ENCODE results near the gene C10orf120. TPM values are rescaled to one million over a fixed set of nuclear protein-coding genes. Genes with fewer than 3 reads are reported as not detected.

Gene C10orf120
- total RNA-seq, 1 experiment from 2014 or later, result not detected

GRCh38 chr10:122674781-122675180, 24.9 kb downstream of the C10orf120 start:
- H3K9me2 ChIP-seq (replicated peaks; ENCODE audit: insufficient read depth, low read length), result no peaks in the 10 kb centered on the region
- no peaks in the 10 kb centered on the region for H3K27me3 ChIP-seq (ENCODE audit: low read length)
- H3K4me1 ChIP-seq (ENCODE audit: low read length), result no peaks in the 10 kb centered on the region
- no peaks in the 10 kb centered on the region for H3K9me3 ChIP-seq (ENCODE audit: low read length)
- no peaks in the 10 kb centered on the region for H4K20me1 ChIP-seq (ENCODE audit: insufficient read depth, low read depth, low read length)
- H2AFZ ChIP-seq (ENCODE audit: low read length), result no peak overlapping the region
- no peak overlapping the region for H3K4me2 ChIP-seq (ENCODE audit: low read depth, low read length, poor library complexity, severe bottlenecking)
- no peaks in the 10 kb centered on the region for H3K36me3 ChIP-seq (ENCODE audit: insufficient read depth, low read length)
- H3K4me3 ChIP-seq (ENCODE audit: low read length), result no peak overlapping the region
- H3K79me2 ChIP-seq (ENCODE audit: low read length), result no peaks in the 10 kb centered on the region
- H3K9ac ChIP-seq (ENCODE audit: low read length), result no peak overlapping the region
- DNase-seq, result no peak
- H3K27ac ChIP-seq (ENCODE audit: low read length), result no peak overlapping the region

- Histone ChIP-seq H3K9me2 (replicated peaks; ENCODE audit: insufficient read depth, low read length) (no peaks in the 10 kb centered on the region), H3K9ac (ENCODE audit: low read length) (no peak overlapping the region), H3K27me3 (ENCODE audit: low read length) (no peaks in the 10 kb centered on the region), H3K9me3 (ENCODE audit: low read length) (no peaks in the 10 kb centered on the region), H3K4me1 (ENCODE audit: low read length) (no peaks in the 10 kb centered on the region), H3K4me3 (ENCODE audit: low read length) (no peak overlapping the region), H3K36me3 (ENCODE audit: insufficient read depth, low read length) (no peaks in the 10 kb centered on the region), H2AFZ (ENCODE audit: low read length) (no peak overlapping the region), H4K20me1 (ENCODE audit: insufficient read depth, low read depth, low read length) (no peaks in the 10 kb centered on the region), H3K79me2 (ENCODE audit: low read length) (no peaks in the 10 kb centered on the region), H3K4me2 (ENCODE audit: low read depth, low read length, poor library complexity, severe bottlenecking) (no peak overlapping the region), H3K27ac (ENCODE audit: low read length) (no peak overlapping the region)
- no peak for DNase-seq
These were observed 25.9 kb downstream of the C10orf120 start for GRCh38 chr10:122673731-122674130.

GRCh38 chr10:122673269-122673668, 26.4 kb downstream of the C10orf120 start:
- Histone ChIP-seq H3K9ac (ENCODE audit: low read length) (no peak overlapping the region), H3K79me2 (ENCODE audit: low read length) (no peaks in the 10 kb centered on the region), H3K9me3 (ENCODE audit: low read length) (no peaks in the 10 kb centered on the region), H3K27ac (ENCODE audit: low read length) (no peak overlapping the region), H3K4me1 (ENCODE audit: low read length) (no peaks in the 10 kb centered on the region), H3K9me2 (replicated peaks; ENCODE audit: insufficient read depth, low read length) (no peaks in the 10 kb centered on the region), H3K4me2 (ENCODE audit: low read depth, low read length, poor library complexity, severe bottlenecking) (no peak overlapping the region), H4K20me1 (ENCODE audit: insufficient read depth, low read depth, low read length) (no peaks in the 10 kb centered on the region), H2AFZ (ENCODE audit: low read length) (no peak overlapping the region), H3K36me3 (ENCODE audit: insufficient read depth, low read length) (no peaks in the 10 kb centered on the region), H3K27me3 (ENCODE audit: low read length) (no peaks in the 10 kb centered on the region), H3K4me3 (ENCODE audit: low read length) (no peak overlapping the region)
- DNase-seq, result no peak

- Histone ChIP-seq H3K36me3 (ENCODE audit: insufficient read depth, low read length) (no peaks in the 10 kb centered on the region), H2AFZ (ENCODE audit: low read length) (no peak overlapping the region), H3K27me3 (ENCODE audit: low read length) (no peaks in the 10 kb centered on the region), H4K20me1 (ENCODE audit: insufficient read depth, low read depth, low read length) (no peaks in the 10 kb centered on the region), H3K4me2 (ENCODE audit: low read depth, low read length, poor library complexity, severe bottlenecking) (no peak overlapping the region), H3K79me2 (ENCODE audit: low read length) (no peaks in the 10 kb centered on the region), H3K9ac (ENCODE audit: low read length) (no peak overlapping the region), H3K9me3 (ENCODE audit: low read length) (no peaks in the 10 kb centered on the region), H3K4me1 (ENCODE audit: low read length) (no peaks in the 10 kb centered on the region), H3K4me3 (ENCODE audit: low read length) (no peak overlapping the region), H3K27ac (ENCODE audit: low read length) (no peak overlapping the region), H3K9me2 (replicated peaks; ENCODE audit: insufficient read depth, low read length) (no peaks in the 10 kb centered on the region)
- DNase-seq, result no peak
These were observed 27.0 kb downstream of the C10orf120 start for GRCh38 chr10:122672655-122673054.

- no peak for DNase-seq
These were observed 28.3 kb downstream of the C10orf120 start for GRCh38 chr10:122671355-122671754.

GRCh38 chr10:122669842-122670241, 29.8 kb downstream of the C10orf120 start:
- Histone ChIP-seq H3K4me3 (ENCODE audit: low read length) (no peak overlapping the region), H2AFZ (ENCODE audit: low read length) (no peak overlapping the region), H3K36me3 (ENCODE audit: insufficient read depth, low read length) (no peaks in the 10 kb centered on the region), H3K27ac (ENCODE audit: low read length) (no peak overlapping the region), H3K9me3 (ENCODE audit: low read length) (no peaks in the 10 kb centered on the region), H3K9me2 (replicated peaks; ENCODE audit: insufficient read depth, low read length) (no peaks in the 10 kb centered on the region), H3K4me2 (ENCODE audit: low read depth, low read length, poor library complexity, severe bottlenecking) (no peak overlapping the region), H3K79me2 (ENCODE audit: low read length) (no peaks in the 10 kb centered on the region), H3K27me3 (ENCODE audit: low read length) (no peaks in the 10 kb centered on the region), H3K4me1 (ENCODE audit: low read length) (no peaks in the 10 kb centered on the region), H3K9ac (ENCODE audit: low read length) (no peak overlapping the region), H4K20me1 (ENCODE audit: insufficient read depth, low read depth, low read length) (no peaks in the 10 kb centered on the region)
- DNase-seq, result no peak

More at GRCh38 chr10:122671355-122671754, 28.3 kb downstream of the C10orf120 start:
- H3K27ac ChIP-seq (ENCODE audit: low read length), result no peak overlapping the region
- no peak overlapping the region for H3K4me2 ChIP-seq (ENCODE audit: low read depth, low read length, poor library complexity, severe bottlenecking)
- H2AFZ ChIP-seq (ENCODE audit: low read length), result no peak overlapping the region
- no peaks in the 10 kb centered on the region for H3K4me1 ChIP-seq (ENCODE audit: low read length)
- H3K27me3 ChIP-seq (ENCODE audit: low read length), result no peaks in the 10 kb centered on the region
- H3K79me2 ChIP-seq (ENCODE audit: low read length), result no peaks in the 10 kb centered on the region
- H4K20me1 ChIP-seq (ENCODE audit: insufficient read depth, low read depth, low read length), result no peaks in the 10 kb centered on the region
- H3K9me2 ChIP-seq (replicated peaks; ENCODE audit: insufficient read depth, low read length), result no peaks in the 10 kb centered on the region
- H3K9me3 ChIP-seq (ENCODE audit: low read length), result no peaks in the 10 kb centered on the region
- no peak overlapping the region for H3K9ac ChIP-seq (ENCODE audit: low read length)
- no peaks in the 10 kb centered on the region for H3K36me3 ChIP-seq (ENCODE audit: insufficient read depth, low read length)
- no peak overlapping the region for H3K4me3 ChIP-seq (ENCODE audit: low read length)

GRCh38 chr10:122669045-122669444, 30.6 kb downstream of the C10orf120 start:
- Histone ChIP-seq H3K9me2 (replicated peaks; ENCODE audit: insufficient read depth, low read length) (no peaks in the 10 kb centered on the region), H3K4me1 (ENCODE audit: low read length) (no peaks in the 10 kb centered on the region)

GRCh38 chr10:122665946-122666345, 33.7 kb downstream of the C10orf120 start:
- Histone ChIP-seq H3K9ac (ENCODE audit: low read length) (no peak overlapping the region), H3K9me3 (ENCODE audit: low read length) (no peaks in the 10 kb centered on the region), H3K4me3 (ENCODE audit: low read length) (no peak overlapping the region), H3K4me2 (ENCODE audit: low read depth, low read length, poor library complexity, severe bottlenecking) (no peak overlapping the region), H3K27me3 (ENCODE audit: low read length) (no peaks in the 10 kb centered on the region), H3K27ac (ENCODE audit: low read length) (no peak overlapping the region), H2AFZ (ENCODE audit: low read length) (no peak overlapping the region), H3K9me2 (replicated peaks; ENCODE audit: insufficient read depth, low read length) (no peaks in the 10 kb centered on the region), H3K4me1 (ENCODE audit: low read length) (no peaks in the 10 kb centered on the region), H3K36me3 (ENCODE audit: insufficient read depth, low read length) (no peaks in the 10 kb centered on the region), H4K20me1 (ENCODE audit: insufficient read depth, low read depth, low read length) (no peaks in the 10 kb centered on the region), H3K79me2 (ENCODE audit: low read length) (no peaks in the 10 kb centered on the region)
- no peak for DNase-seq

More at GRCh38 chr10:122669045-122669444, 30.6 kb downstream of the C10orf120 start:
- no peak overlapping the region for H3K4me3 ChIP-seq (ENCODE audit: low read length)
- no peak overlapping the region for H2AFZ ChIP-seq (ENCODE audit: low read length)
- no peaks in the 10 kb centered on the region for H3K79me2 ChIP-seq (ENCODE audit: low read length)
- H3K27me3 ChIP-seq (ENCODE audit: low read length), result no peaks in the 10 kb centered on the region
- no peak overlapping the region for H3K27ac ChIP-seq (ENCODE audit: low read length)
- no peaks in the 10 kb centered on the region for H3K9me3 ChIP-seq (ENCODE audit: low read length)
- DNase-seq, result peak; percentile 6
- H3K9ac ChIP-seq (ENCODE audit: low read length), result no peak overlapping the region
- no peak overlapping the region for H3K4me2 ChIP-seq (ENCODE audit: low read depth, low read length, poor library complexity, severe bottlenecking)
- H3K36me3 ChIP-seq (ENCODE audit: insufficient read depth, low read length), result no peaks in the 10 kb centered on the region
- H4K20me1 ChIP-seq (ENCODE audit: insufficient read depth, low read depth, low read length), result no peaks in the 10 kb centered on the region
